T-helper 1 cell treated with Interleukin-12 subunit alpha and Interleukin-12 subunit beta and Interleukin-4 antibody, amounts not matched to agents 30 ng/mL and 1 ng/mL, for 36 hours (primary cell): ENCODE measurements around the gene MRPL45. TPM values are rescaled to one million over a fixed set of nuclear protein-coding genes. Genes with fewer than 3 reads are reported as not detected.

ENCODE experiments used
- intact Hi-C: fragments of 100-400 bp; cut with micrococcal nuclease; formaldehyde crosslinking; loops from one replicate; pipeline ENCODE4 v1.15.1; 2024
- total RNA-seq: library from RNA; stranded (reverse); gene quantifications from 2 replicates; pipeline ENCODE4 v1.2.3, GENCODE V29; 2022

The MRPL45 gene
- total RNA-seq, 1 donor from 2014 or later: 26.0 TPM

- intact Hi-C loops: no loop called here
Observed at GRCh38 chr17:38324772-38325171, 27.8 kb downstream of the MRPL45 start.

GRCh38 chr17:38325221-38325851 lies 28.4 kb downstream of the MRPL45 start:
- intact Hi-C loops: no loop called here

GRCh38 chr17:38326996-38327792 lies 30.2 kb downstream of the MRPL45 start:
- intact Hi-C loops: no loop called here

GRCh38 chr17:38327936-38328335 lies 31.0 kb downstream of the MRPL45 start:
- intact Hi-C loops: no loop called here

DNA sequence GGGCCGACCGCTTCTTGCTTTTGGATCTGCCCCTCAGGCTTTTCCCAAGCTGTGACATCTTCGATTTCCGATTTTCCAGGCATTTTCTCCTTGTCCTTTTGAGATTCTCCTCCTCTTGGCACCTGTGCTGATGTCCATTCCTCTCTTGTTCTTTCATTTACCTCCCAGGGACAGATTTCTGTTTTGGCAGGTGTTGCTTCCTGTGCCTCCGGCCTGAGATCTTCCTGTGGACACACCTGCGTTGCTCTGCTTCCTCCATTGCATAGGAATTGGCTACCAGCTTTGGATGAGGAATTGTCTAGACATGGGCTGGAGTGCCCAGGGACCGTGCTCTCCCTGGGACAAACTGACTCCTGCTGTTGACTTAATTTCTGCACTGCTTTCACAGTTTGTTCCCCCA lies 31.7 kb downstream of the MRPL45 start:
- intact Hi-C loops: no loop called here

DNA sequence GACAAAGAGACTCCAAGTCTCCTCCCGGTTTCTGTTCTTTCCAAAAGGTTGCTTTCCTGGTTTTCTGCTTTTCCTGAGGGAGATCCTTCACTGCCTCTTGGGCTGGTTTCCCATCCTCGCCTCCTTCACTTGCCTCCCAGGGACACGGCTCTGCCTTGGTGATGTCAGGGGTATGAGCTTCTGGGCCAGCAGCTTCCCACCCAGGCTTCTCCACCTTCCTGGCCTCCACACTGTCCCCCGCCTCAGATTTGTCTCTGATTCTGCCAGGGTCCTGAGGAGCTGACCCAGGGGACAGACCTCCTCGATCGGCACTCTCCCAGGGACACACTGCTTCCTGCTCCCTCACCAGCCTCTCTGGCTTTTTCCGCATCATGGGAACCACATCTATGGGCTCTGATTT lies 32.3 kb downstream of the MRPL45 start:
- intact Hi-C loops: no loop called here

DNA sequence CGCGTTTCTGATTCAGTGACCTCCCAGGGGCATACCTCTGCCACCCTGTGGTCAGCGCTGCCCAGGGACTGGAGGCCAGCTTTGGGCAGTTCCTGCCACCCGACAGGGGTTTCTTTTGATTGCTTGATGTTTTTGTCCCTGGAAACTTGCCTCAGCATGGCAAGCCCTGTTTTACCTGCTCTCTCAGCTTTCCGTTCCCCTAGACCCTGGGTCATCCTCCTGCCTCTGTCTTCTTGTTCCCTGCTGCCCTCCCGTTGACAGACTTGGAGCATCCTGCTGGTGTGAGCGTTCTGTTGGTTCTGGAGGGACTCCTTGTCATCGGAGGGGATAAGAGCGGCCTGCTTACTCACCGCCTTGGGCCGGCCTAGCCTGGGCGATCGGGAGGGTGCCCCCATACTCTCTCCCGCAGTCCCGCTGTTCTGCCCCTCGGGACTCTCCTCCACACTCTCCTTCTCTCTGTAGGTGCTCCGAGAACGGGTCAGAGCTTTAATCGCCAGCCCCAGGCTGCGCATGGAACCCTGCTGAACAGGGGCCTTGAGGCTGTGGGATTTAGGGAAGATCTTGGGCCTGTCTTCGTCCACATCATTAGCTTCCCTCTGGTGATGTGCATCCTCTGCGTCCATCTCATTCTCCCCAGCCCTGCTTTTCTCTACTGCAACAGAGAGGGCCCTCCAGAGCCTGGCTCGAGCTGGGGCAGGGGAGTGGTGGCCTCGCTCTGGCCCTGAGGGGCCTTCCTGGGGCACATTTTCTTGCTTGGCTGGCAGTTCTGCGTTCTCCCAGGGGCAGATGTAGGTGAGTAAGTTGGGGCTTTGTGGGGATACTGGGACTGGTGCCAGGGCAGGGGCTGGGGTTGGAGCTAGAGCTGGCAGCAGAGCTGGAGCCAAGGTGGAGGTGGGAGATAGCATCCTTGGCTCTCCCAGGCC lies 33.1 kb downstream of the MRPL45 start:
- intact Hi-C loops: no loop called here

- intact Hi-C loops: no loop called here
Observed at GRCh38 chr17:38330941-38331411, 34.0 kb downstream of the MRPL45 start.

DNA sequence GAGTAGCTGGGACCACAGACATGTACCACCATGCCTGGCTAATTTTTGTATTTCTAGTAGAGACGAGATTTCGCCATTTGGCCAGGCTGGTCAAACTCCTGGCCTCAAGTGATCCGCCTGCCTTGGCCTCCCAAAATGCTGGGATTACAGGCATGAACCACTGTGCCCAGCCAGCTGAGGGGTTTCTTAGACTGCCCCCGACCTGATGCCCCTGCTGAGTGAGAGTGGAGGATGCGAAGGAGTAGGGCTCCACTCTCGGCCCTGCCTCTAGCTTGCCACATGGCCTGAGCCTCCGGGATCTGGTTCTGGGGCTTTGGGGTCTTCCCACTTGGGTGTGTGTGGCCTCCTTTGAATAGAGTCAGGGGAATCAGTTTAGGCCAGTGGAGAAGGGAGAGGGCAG lies 35.8 kb downstream of the MRPL45 start:
- intact Hi-C loops: no loop called here

- intact Hi-C loops: no loop called here
Observed at GRCh38 chr17:38333635-38334295, 36.8 kb downstream of the MRPL45 start.

DNA sequence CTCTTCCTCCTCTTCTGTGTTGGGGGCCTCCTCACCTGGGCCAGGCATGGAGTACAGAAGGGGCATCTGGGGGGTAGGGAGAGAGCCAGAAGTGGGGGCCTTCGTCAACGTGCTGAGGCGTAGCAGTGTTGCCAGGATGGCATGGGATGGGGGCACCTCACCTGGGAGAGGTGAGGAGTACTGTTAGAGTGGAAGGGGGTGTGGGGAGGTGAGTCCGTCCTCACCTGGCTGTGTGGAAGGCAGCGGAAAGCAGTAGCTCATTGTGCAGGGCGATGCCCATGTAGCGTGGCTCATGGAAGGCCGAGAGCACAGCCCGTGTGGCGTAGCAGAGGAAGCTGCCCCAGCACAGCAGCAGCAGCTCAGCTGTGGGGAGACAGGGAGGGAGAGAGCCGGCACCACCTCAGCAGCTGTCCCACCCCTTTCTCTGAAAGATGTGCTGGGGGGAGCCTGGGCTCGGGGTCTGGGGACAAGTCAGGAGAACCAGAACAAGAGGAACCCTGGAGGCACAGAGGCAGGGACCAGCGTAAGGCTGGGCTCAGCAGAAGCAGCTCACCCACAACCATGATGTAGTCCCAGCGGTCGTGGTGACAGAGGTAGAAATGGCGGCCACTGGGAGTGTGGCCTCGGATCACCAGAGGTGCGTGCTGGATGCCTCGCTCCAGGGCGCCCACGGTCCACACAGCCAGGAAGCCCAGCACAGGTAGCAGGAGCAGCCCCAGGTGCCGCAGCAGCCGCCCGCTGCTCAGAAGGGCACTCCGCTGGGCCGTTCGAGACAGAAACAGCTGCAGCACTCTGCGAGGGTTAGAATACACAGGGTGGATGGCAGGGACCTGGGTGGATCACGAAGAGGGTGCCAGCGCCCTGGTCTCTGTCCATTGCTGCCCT lies 37.8 kb downstream of the MRPL45 start:
- intact Hi-C loops: no loop called here

DNA sequence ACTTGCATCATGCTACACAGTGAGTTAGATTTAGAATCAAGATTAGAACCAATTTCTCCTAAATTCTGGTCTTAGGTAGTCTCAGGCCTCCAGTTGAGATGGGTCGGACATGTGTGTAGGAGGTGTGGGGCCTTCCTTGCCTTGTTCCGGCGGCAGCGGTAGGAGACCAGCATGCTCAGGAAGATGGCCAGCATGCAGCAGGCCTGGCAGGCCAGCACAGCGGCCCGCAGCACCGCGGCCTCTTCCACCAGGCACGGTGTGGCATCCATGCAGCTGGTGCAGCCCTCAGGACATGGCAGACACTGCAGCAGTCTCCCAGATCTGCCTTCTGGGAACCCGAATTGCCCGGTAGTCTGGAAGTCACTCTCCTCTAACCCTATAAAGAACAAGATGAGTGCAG lies 39.9 kb downstream of the MRPL45 start:
- intact Hi-C loops: no loop called here

DNA sequence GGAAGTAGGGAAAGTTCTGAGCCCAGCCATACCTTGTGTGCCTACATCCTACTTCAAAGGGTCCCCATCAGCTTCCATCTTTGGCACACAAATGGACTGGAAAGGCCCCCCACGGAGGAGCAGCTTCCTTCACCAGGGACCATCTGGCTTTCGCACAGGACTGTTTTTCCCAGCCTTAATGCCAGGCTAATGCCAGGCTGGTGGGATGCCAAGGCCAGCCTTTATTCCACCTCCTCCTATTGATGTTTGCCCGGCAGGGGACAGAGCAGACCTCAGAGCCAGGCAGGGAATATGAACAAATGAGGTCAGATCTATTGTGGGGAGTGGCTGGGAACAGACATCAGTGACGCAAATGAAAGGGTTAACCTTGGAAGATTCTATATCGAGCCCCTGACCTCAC lies 41.1 kb downstream of the MRPL45 start:
- intact Hi-C loops: no loop called here

GRCh38 chr17:38338535-38338934 lies 41.6 kb downstream of the MRPL45 start:
- intact Hi-C loops: no loop called here

DNA sequence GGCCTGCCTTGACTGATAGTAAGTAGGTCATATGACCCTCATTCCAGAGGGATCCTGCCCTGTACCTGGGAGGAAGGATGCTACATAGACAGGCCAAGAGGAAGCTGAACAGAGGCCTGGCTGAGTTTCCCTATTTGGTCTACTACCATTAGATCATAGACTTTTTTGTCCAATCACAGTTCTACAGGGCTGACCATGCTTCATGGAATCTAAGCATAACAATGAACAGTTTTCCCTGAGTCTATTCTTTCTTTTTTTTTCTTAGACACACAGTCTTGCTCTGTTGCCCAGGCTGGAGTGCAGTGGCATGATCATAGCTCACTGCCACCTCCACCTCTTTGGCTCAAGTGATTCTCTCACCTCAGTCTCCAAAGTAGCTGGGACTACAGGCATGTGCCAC lies 42.9 kb downstream of the MRPL45 start:
- intact Hi-C loops: no loop called here

DNA sequence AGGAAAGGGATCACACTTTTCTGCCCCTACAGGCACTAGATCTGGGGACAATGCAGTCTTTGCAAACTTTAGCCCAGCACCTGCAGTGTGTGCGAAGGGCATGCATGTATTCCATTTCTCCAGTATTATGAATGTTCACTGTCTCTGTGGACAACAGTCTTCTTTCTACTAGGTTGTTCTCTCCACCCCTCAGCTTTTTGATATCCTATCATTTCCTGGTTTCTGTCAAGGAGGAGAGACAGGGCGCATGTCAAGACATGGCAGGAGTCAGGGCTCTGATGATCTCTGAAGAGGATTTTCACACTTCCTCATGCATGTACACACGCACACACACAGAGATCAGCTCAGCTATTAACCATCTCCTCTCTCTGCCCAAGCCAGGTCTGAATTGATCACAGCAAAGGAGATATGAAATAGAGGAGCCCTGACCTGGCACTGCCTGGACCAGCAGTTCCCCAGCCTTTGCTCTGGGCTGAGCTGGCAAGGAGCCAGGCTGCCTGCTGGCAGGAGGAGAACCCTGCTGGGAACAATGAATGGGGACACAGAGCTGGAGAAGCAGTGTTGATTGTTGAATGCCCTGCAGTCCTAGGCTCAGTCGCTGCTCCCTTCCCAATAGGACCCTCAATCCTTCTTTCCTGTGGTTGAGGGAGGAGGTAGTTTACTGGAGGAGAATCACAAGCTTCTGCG lies 44.2 kb downstream of the MRPL45 start:
- intact Hi-C loops: no loop called here

DNA sequence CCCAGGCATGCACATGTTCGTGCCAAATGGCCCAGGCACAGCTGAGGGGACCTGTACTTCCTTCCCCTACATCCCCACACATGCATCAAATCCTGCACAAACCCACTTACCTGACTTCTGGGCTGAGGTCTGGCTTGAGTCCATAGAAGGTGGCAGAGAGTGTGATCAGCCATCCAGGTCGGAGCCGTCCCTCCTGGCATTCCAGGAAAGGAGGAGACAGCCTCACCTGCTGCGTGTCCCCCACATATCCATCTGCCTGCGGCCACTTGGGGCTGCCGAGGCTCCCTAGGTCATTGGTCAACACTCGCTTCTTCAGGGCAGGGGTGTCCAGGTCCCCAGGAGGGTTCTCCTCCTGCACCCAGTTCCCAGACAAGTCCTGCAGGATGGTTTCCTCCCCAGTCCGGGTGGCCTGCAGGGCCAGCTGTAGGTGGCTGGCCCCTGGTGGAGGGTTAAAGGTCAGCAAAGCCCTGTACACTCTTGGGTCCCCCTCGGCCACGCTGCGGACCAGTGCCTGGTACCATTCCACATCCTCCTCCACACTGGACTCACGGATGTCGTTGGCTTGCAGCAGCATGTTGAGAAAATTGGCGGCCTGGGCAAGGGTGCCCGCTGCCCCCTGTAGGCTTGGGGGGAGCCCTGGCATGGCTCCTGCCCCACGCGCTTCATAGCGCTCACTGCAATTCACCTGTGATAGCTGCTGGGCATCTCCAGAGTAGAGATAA lies 46.1 kb downstream of the MRPL45 start:
- intact Hi-C loops: no loop called here

- intact Hi-C loops: no loop called here
Observed at GRCh38 chr17:38343608-38344419, 46.8 kb downstream of the MRPL45 start, which contains the start of gene GPR179. Gene GPR179 (minus strand): TSS chr17:38343956. CDS start chr17:38343789, 167 bp downstream.
